Left lung (tissue), 10 donors: ENCODE results near the gene POLR2E. TPM values are rescaled to one million over a fixed set of nuclear protein-coding genes. Genes with fewer than 3 reads are reported as not detected.

Experiments used
- ATAC-seq: fragments of 200-7000 bp; cut with Tn5 transposase; one replicate; pipeline ENCODE4 v1.9.1; 2020; ENCODE audit warnings: moderate library complexity
- DNase-seq, 4 donors: peaks; one replicate each; pipeline ENCODE4 v3.0.0-alpha.2; 2013 to 2020
- H3K27ac ChIP-seq, 2 donors: fragments of 200-600 bp; sonication (generic) in 1 of 2; one replicate each; pipeline versions ENCODE4 v1.5.0 to v1.8.0; 2020 to 2021
- H3K27me3 ChIP-seq, 2 donors: fragments of 200-600 bp; sonication (generic) in 1 of 2; one replicate each; pipeline versions ENCODE4 v1.5.0 to v1.8.0; 2020 to 2021
- H3K36me3 ChIP-seq, 2 donors: fragments of 200-600 bp; sonication (generic) in 1 of 2; one replicate each; pipeline versions ENCODE4 v1.5.0 to v1.8.0; 2020 to 2021
- H3K4me1 ChIP-seq, 2 donors: fragments of 200-600 bp; one replicate each; pipeline ENCODE4 v1.8.0; 2021
- H3K4me3 ChIP-seq, 2 donors: fragments of 200-600 bp; sonication (generic) in 1 of 2; one replicate each; pipeline versions ENCODE4 v1.5.0 to v1.8.0; 2020 to 2021; ENCODE audit warnings: mild to moderate bottlenecking in 1 of 2
- H3K9me3 ChIP-seq, 2 donors: fragments of 200-600 bp; sonication (generic) in 1 of 2; one replicate each; pipeline versions ENCODE4 v1.5.0 to v1.8.0; 2020 to 2021
- intact Hi-C, 2 donors: fragments of 100-400 bp; cut with DNase I; formaldehyde crosslinking; loops; one replicate each; pipeline versions ENCODE4 v1.11.2 to v1.14.2; 2022
- polyA plus RNA-seq, 6 donors: library from polyadenylated mRNA; unstranded; fragments of 120-200 nt; gene quantifications; one replicate each; pipeline ENCODE4 v1.2.1, GENCODE V29; 2013; ENCODE audit not compliant: insufficient read length in 6 of 6
- total RNA-seq, 2 donors: library from RNA; stranded (reverse); fragmentation: NEBNext Ultra II Directional; extraction: Animal tissue kit (Norgen Biotek cat#: 25700); gene quantifications; one replicate each; pipeline ENCODE4 v1.2.1, GENCODE V29; 2021
- TF ChIP-seq, protein P1 (sequence below), 2 donors: fragments of 200-600 bp; sonication (generic) in 1 of 2; IDR thresholded peaks; one replicate each; pipeline versions ENCODE4 v1.5.0 to v1.8.0; 2021; ENCODE audit warnings: antibody characterized with exemption in 2 of 2
- donor health status: DM: no; HTN: yes; CAD: no.
- donor health status: DM: no; HTN: no; CAD: no.

Gene POLR2E
- total and polyA plus RNA-seq, 8 donors, result 120 to 160 (median 139) TPM

DNA sequence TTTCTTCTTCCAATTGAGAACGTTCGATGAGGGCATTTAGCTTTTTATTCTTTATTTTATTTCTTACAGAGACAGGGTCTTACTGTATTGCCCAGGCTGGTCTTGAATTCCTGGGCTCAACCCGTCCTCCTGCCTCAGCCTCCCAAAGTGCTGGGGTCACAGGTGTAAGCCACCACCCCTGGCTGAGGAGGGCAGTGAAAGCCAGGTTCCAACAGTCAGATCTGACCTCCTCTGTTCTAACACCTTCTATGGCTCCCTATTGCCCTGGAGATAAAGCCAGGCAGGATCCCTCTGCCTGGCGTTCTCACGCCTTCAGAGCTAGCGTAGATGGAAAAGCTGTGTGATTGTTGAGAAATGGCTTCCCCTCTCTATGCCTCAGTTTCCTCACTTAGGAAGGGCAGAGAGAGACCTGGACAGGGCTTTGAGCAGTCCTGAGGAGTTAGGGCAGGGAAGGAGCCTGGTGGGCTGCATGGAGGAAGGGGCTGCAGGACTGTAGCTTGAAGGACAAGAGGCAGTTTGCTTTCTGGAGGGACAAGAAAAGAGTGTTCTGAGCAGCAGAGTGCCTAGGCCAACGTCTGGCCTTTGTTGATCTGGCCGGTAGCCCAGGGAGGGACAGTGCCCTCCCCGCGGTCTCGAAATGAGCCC lies 22.7 kb downstream of the POLR2E start:
- H3K27ac ChIP-seq, result peak overlapping the region in 1 of 2 donors; percentile 28
- H3K36me3 ChIP-seq, result peaks cover 0 to 46% of the 10 kb centered on the region in 2 donors
- no peaks in the 10 kb centered on the region for H3K9me3 ChIP-seq
- intact Hi-C loops, result no loop called here
- DNase-seq (no peak), ATAC-seq (no peak)
- TF ChIP-seq, protein P1, sequence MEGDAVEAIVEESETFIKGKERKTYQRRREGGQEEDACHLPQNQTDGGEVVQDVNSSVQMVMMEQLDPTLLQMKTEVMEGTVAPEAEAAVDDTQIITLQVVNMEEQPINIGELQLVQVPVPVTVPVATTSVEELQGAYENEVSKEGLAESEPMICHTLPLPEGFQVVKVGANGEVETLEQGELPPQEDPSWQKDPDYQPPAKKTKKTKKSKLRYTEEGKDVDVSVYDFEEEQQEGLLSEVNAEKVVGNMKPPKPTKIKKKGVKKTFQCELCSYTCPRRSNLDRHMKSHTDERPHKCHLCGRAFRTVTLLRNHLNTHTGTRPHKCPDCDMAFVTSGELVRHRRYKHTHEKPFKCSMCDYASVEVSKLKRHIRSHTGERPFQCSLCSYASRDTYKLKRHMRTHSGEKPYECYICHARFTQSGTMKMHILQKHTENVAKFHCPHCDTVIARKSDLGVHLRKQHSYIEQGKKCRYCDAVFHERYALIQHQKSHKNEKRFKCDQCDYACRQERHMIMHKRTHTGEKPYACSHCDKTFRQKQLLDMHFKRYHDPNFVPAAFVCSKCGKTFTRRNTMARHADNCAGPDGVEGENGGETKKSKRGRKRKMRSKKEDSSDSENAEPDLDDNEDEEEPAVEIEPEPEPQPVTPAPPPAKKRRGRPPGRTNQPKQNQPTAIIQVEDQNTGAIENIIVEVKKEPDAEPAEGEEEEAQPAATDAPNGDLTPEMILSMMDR (IDR thresholded peaks at IDR 0.05), result no peak
- H3K4me3 ChIP-seq, result no peak overlapping the region
- H3K4me1 ChIP-seq, result peaks cover 12 to 94% of the 10 kb centered on the region in 2 donors
- H3K27me3 ChIP-seq, result peaks cover 6 to 35% of the 10 kb centered on the region in 2 donors

DNA sequence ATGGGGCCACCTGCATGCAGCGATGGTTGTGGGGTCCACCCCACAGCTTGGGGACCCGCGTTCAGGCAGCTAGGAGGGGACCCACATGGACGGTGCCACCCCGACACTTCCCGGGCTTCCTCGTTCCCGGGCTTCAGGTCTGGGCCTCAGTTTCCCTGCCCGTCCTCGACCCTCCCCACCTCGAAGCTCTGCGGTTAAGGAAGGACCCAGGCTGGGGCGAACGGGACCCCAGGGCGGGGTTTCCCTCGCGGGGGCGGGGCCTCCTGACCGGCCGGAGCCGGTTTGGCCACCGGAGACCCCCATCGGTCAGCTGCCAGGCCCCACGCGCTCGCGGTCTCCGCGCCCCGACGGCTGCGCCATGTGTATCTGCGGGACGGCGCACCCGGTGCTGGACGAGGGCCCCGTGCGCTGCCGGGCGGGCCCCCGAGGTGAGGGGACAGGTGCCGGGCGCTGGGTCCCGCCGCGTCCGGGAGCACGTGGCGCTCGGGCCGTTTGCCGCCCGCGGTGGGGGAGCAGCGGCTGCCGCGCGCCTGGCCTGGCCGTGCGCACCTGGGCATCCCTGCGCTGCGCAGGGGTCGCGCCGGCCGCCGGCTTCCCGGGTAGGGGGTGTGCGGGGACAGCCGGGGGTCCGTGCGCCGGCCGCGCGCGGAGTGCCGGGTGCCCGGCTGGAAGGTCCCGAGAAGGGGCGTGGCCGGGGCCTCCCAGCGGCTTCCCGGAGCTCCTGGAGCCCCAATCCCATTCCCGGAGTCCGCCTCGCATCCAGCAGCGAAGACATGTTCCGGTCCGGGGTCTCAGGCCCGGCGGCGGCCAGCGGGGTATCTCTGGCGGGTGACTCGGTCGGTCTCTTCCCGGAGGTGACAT lies 24.0 kb downstream of the POLR2E start:
- TF ChIP-seq, protein P1 (IDR thresholded peaks at IDR 0.05), result no peak
- H3K36me3 ChIP-seq, result peaks cover 0 to 46% of the 10 kb centered on the region in 2 donors
- peaks cover 10 to 41% of the 10 kb centered on the region in 2 donors for H3K27me3 ChIP-seq
- peak in 1 of 4 donors; percentile 80 for DNase-seq
- no peak overlapping the region for H3K27ac ChIP-seq
- intact Hi-C loops, result no loop called here
- ATAC-seq, result no peak
- no peak overlapping the region for H3K4me3 ChIP-seq
- H3K4me1 ChIP-seq, result peaks cover 18 to 89% of the 10 kb centered on the region in 2 donors
- no peaks in the 10 kb centered on the region for H3K9me3 ChIP-seq

DNA sequence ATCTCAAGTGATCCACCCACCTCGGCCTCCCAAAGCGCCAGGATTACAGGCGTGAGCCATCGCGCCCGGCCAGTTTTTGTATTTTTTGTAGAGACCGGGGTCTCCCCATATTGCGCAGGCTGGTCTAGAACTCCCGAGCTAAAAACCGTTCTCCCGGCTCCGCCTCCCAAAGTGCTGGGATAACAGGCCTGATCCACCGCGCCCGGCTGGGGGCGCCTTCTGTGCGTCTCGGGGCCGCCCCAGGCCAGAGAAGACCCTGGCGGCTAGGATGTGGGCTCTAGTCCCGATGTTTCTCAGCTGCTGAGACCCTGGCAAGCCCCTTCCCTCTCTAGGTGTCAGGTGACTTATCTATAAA lies 24.6 kb downstream of the POLR2E start:
- peaks cover 18 to 89% of the 10 kb centered on the region in 2 donors for H3K4me1 ChIP-seq
- peaks cover 0 to 42% of the 10 kb centered on the region in 2 donors for H3K36me3 ChIP-seq
- no peak overlapping the region for H3K4me3 ChIP-seq
- no peak for ATAC-seq
- H3K9me3 ChIP-seq, result no peaks in the 10 kb centered on the region
- DNase-seq, result peak in 1 of 4 donors; percentile 59
- intact Hi-C loops, result no loop called here
- H3K27ac ChIP-seq, result no peak overlapping the region
- H3K27me3 ChIP-seq, result peaks cover 10 to 41% of the 10 kb centered on the region in 2 donors
- TF ChIP-seq, protein P1 (IDR thresholded peaks at IDR 0.05), result no peak

DNA sequence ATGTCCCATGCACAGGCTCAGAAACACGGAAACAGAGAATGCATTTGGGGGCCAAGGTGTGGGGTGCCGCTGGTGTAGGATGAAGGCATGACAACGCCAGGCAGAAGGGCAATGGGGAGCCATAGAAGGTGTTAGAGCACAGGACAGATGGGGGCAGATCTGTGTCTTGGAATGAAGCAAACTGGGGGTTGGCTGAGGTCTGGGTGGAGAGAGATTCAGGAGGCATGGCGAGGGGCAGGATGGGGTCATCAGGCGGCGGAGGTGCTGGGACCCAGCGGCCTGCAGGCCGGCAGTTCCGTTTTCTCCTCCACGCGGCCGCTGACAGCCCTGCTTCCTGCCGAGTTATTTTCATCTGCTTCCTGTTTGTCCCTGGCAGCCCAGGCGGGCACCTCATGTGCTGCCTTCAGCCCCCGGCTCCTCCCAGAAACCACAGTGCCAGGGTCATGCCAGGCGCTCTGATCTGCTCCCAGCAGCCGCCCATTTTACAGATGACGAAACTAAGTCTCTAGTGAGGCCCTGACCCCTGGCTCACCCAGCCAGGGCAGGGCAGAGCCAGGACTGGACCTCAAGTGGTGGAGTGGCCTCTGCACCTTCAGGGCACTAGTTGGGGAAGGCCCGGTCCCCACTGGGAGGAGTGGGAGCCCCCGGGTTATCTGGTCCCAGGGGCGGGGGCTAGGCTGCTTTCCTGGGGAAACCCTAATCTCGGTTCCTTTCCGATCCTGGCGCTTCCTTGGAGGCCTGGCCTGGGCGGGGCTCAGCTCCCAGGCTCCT lies 26.0 kb downstream of the POLR2E start:
- DNase-seq (peak in 2 of 4 donors; percentile 89 to 95), ATAC-seq (peak; percentile 7)
- Histone ChIP-seq H3K4me3 (peak overlapping the region in 1 of 2 donors; percentile 85), H3K4me1 (peaks cover 9 to 90% of the 10 kb centered on the region in 2 donors), H3K27me3 (peaks cover 10 to 41% of the 10 kb centered on the region in 2 donors), H3K27ac (peak overlapping the region; percentile 55 to 92), H3K9me3 (no peaks in the 10 kb centered on the region), H3K36me3 (peaks cover 0 to 36% of the 10 kb centered on the region in 2 donors)
- intact Hi-C loops, result no loop called here
- TF ChIP-seq, protein P1 (IDR thresholded peaks at IDR 0.05), result peak in 1 of 2 donors; percentile 22
